Uterus (tissue), 4 donors: ENCODE data around the gene SPRYD4. TPM values are rescaled to one million over a fixed set of nuclear protein-coding genes. Genes with fewer than 3 reads are reported as not detected.
A peak's percentile ranks its signal among the peaks of the same experiment; 100 is the strongest.
"Not testable (repeated sequence)": the region's sequence is repeated elsewhere in the genome, so short reads cannot be mapped to it uniquely, and the experiment has no call there.

Source experiments
- DNase-seq, 2 donors: peaks; one replicate each; pipeline ENCODE4 v3.0.0-alpha.2; 2019 to 2020
- H3K27ac ChIP-seq, 2 donors: fragments of 200-600 bp; sonication (generic); 1 replicate in 1 of 2; 2 replicates in 1 of 2; pipeline ENCODE4 v1.5.1; 2016 to 2018
- H3K27me3 ChIP-seq, 2 donors: fragments of 200-600 bp; sonication (generic); one replicate each; pipeline ENCODE4 v1.5.1; 2018 to 2019; ENCODE audit warnings: control low read depth in 1 of 2
- H3K36me3 ChIP-seq, 2 donors: fragments of 200-600 bp; sonication (generic); one replicate each; pipeline ENCODE4 v1.5.1; 2019; ENCODE audit warnings: control low read depth in 1 of 2
- H3K4me1 ChIP-seq, 2 donors: fragments of 200-600 bp; sonication (generic); one replicate each; pipeline ENCODE4 v1.5.1; 2018 to 2019; ENCODE audit warnings: control low read depth in 1 of 2
- H3K4me3 ChIP-seq, 2 donors: fragments of 200-600 bp; sonication (generic); 1 replicate in 1 of 2; 2 replicates in 1 of 2; pipeline ENCODE4 v1.5.1; 2018 to 2019; ENCODE audit warnings: mild to moderate bottlenecking in 1 of 2
- H3K9me3 ChIP-seq, 2 donors: fragments of 200-600 bp; sonication (generic); one replicate each; pipeline ENCODE4 v1.5.1; 2019; ENCODE audit warnings: control low read depth in 1 of 2
- CTCF ChIP-seq, 4 experiments: fragments of 200-600 bp in 2 of 4; fragments of 450-650 bp in 2 of 4; sonication (generic) in 2 of 4; IDR thresholded peaks; one replicate each; pipeline ENCODE4 v1.5.1; 2016 to 2019; ENCODE audit warnings: antibody characterized with exemption in 4 of 4, mild to moderate bottlenecking in 2 of 4, moderate library complexity in 1 of 4
- POLR2A ChIP-seq, 2 donors: fragments of 450-650 bp; IDR thresholded peaks; one replicate each; pipeline ENCODE4 v1.6.1; 2016; ENCODE audit warnings: antibody characterized with exemption in 2 of 2, mild to moderate bottlenecking in 1 of 2, moderate library complexity in 1 of 2
- intact Hi-C: fragments of 100-400 bp; cut with DNase I; formaldehyde crosslinking; loops from one replicate; pipeline ENCODE4 v1.15.1; 2023; ENCODE audit warnings: low total_unique reads
- total RNA-seq, 4 donors: library from RNA; depleted of rRNA in 3 of 4; stranded (reverse); fragments of >200 nt in 3 of 4; gene quantifications; one replicate each; pipeline versions ENCODE4 v1.1.0 to v1.2.4, GENCODE V29; 2014 to 2023
- donor health status: DM: yes; HTN: yes; CAD: no.

SPRYD4 gene
- total RNA-seq, 4 donors from 2014 or later, result 2.4 to 4.4 (median 3.0) TPM

- Histone ChIP-seq H3K36me3 (no peaks in the 10 kb centered on the region), H3K9me3 (no peaks in the 10 kb centered on the region), H3K4me3 (no peak overlapping the region), H3K27ac (no peak overlapping the region), H3K4me1 (no peaks in the 10 kb centered on the region), H3K27me3 (no peaks in the 10 kb centered on the region)
- intact Hi-C loops, result no loop called here
- DNase-seq, result no peak
- TF ChIP-seq CTCF (IDR thresholded peaks at IDR 0.05) (no peak), POLR2A (IDR thresholded peaks at IDR 0.05) (no peak)
These were observed 36.5 kb upstream of the SPRYD4 start for GRCh38 chr12:56431850-56432249.

GRCh38 chr12:56434828-56435227, 33.5 kb upstream of the SPRYD4 start:
- no peak overlapping the region for H3K4me3 ChIP-seq
- H3K4me1 ChIP-seq, result no peaks in the 10 kb centered on the region
- intact Hi-C loops, result no loop called here
- H3K27me3 ChIP-seq, result no peaks in the 10 kb centered on the region
- no peak for DNase-seq
- no peaks in the 10 kb centered on the region for H3K9me3 ChIP-seq
- TF ChIP-seq CTCF (IDR thresholded peaks at IDR 0.05), result no peak
- no peaks in the 10 kb centered on the region for H3K36me3 ChIP-seq
- no peak overlapping the region for H3K27ac ChIP-seq

GRCh38 chr12:56437430-56438176, 30.8 kb upstream of the SPRYD4 start:
- H3K27ac ChIP-seq, result no peak overlapping the region
- H3K4me3 ChIP-seq, result no peak overlapping the region
- no peak for DNase-seq
- no peaks in the 10 kb centered on the region for H3K27me3 ChIP-seq
- no peaks in the 10 kb centered on the region for H3K4me1 ChIP-seq
- H3K36me3 ChIP-seq, result no peaks in the 10 kb centered on the region
- H3K9me3 ChIP-seq, result no peaks in the 10 kb centered on the region
- no peak for TF ChIP-seq POLR2A (IDR thresholded peaks at IDR 0.05)
- TF ChIP-seq CTCF (IDR thresholded peaks at IDR 0.05), result no peak
- intact Hi-C loops, result no loop called here

GRCh38 chr12:56443208-56443607, 25.2 kb upstream of the SPRYD4 start:
- H3K4me3 ChIP-seq, H3K27me3 ChIP-seq, H3K4me1 ChIP-seq, H3K36me3 ChIP-seq, H3K27ac ChIP-seq, DNase-seq, H3K9me3 ChIP-seq, intact Hi-C loops: not testable (repeated sequence)

- Histone ChIP-seq H3K4me3 (peak within 1 kb of the TSS; percentile 57 to 76), H3K36me3 (no peaks in the 10 kb centered on the region), H3K27ac (peak within 1 kb of the TSS; percentile 92), H3K27me3 (no peaks in the 10 kb centered on the region), H3K4me1 (no peaks in the 10 kb centered on the region), H3K9me3 (no peaks in the 10 kb centered on the region)
- DNase-seq, result peak; percentile 83 to 89
- intact Hi-C loops, result no loop called here
- peak; percentile 33 to 74 for TF ChIP-seq POLR2A (IDR thresholded peaks at IDR 0.05)
- TF ChIP-seq CTCF (IDR thresholded peaks at IDR 0.05), result peak in 2 of 4 experiments; percentile 26 to 33
These were observed 19.3 kb upstream of the SPRYD4 start, which contains the start of gene TIMELESS for GRCh38 chr12:56448860-56449621. Gene TIMELESS, minus strand, starts transcription at chr12:56449426. Its CDS starts 15,256 bp downstream, at chr12:56434170.
